GM21528 (cell line): ENCODE measurements around the gene SMOC2.
"Not testable (repeated sequence)": the region's sequence is repeated elsewhere in the genome, so short reads cannot be mapped to it uniquely, and the experiment has no call there.

Experiments used
- ATAC-seq: cut with Tn5 transposase; IDR thresholded peaks from one replicate; pipeline ENCODE4 v1.9.1; 2021; ENCODE audit warnings: mild to moderate bottlenecking, moderate library complexity; ENCODE audit not compliant: unreplicated experiment, low FRiP score

SMOC2 gene

DNA sequence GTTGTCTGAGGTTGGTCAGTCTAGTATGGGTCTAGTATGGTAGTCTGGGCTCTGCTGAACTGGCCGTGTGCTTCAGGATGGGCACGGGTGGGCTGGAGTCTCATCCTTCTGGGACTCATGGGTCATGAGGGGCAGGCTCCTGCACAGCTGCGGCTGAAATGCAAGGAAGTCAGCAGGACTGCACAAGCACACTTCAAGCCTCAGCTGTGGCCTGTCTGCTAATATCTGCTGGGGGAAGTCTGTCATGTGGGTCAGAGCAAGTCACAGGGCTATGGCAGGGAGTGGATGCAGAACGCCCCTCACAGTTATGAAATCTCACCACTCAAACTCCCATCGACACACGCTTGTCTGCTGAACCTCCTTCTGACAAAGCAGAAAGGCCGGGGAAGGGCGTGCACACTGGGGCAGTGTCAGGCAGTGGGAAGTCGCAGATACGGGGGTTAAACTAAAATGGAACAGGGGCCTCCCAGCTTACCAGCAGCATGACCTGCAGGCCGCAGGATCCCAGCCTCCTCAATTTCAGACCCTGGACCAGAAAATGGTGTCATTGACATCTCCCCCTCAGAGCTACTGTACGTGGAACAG, 229.5 kb downstream of the SMOC2 start:
- ATAC-seq = no peak

DNA sequence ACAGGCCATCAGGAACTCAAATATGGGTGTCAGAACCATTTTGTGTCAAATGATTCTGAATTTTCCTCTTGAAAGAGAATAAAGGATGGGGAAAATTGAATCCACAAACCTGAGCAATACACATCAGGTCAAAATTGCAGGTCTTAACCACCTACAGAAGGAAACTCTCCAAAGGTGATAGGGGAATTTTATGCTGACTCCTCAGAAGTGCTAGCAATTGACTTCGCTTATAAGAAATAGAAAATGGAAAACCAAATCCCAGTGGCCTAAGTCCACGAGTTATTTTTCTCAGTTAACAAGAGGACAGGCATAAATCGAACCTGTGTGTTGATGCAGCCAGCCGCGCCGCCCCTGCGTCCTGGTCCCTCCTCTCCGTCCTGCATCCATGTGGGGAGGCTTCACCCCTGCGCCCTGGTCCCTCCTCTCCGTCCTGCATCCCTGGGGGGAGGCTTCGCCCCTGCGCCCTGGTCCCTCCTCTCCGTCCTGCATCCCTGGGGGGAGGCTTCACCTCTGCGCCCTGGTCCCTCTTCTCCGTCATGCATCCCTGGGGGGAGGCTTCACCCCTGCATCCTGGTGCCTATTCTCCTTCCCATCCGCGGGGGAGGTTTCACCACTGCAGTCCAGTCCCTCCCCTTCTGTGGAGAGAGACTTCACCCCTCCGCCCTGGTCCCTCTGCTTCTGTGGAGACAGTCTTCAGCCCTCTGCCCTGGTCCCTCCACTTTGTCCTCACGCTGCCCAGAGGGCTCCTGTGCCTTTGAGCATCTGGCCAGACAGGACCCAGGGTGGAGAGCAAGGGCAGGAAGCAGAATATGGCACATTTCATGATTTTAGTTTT, 230.3 kb downstream of the SMOC2 start:
- ATAC-seq = no peak

- ATAC-seq = no peak
These were observed 231.0 kb downstream of the SMOC2 start for GRCh38 chr6:168671863-168672546.

GRCh38 chr6:168674595-168674994, 233.6 kb downstream of the SMOC2 start:
- no peak for ATAC-seq

- ATAC-seq = no peak
These were observed 234.4 kb downstream of the SMOC2 start for GRCh38 chr6:168675375-168675774.

DNA sequence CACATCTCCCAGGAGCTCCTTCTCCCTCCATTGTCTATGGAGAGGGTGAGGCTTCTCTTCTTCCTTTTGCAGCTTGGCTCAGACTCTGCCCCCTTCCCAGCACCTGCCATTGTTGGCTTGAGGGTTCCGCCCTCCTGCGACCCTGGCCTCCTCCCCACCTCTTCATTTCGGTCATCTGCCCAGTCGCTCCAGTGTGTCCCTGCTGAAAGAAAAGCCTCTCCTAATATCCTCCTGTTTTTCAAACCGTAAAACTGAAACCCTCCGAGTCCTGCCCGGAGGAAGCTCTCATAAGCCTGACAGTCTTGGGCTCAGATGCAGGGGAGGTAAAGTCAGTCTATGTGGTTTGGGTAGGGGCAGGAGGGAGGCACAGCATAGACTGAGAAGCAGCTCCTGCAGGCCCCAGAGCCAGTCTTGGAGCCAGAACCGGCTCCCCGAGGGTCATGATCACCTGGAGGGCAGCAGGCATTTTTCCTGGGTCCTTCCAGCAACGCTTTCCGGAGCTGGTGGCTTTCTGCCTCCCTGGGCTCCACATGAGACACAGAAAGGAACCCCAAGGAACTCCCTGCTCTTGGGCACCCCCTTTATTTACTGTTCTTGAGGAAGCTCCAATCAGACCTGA, 235.1 kb downstream of the SMOC2 start:
- no peak for ATAC-seq

DNA sequence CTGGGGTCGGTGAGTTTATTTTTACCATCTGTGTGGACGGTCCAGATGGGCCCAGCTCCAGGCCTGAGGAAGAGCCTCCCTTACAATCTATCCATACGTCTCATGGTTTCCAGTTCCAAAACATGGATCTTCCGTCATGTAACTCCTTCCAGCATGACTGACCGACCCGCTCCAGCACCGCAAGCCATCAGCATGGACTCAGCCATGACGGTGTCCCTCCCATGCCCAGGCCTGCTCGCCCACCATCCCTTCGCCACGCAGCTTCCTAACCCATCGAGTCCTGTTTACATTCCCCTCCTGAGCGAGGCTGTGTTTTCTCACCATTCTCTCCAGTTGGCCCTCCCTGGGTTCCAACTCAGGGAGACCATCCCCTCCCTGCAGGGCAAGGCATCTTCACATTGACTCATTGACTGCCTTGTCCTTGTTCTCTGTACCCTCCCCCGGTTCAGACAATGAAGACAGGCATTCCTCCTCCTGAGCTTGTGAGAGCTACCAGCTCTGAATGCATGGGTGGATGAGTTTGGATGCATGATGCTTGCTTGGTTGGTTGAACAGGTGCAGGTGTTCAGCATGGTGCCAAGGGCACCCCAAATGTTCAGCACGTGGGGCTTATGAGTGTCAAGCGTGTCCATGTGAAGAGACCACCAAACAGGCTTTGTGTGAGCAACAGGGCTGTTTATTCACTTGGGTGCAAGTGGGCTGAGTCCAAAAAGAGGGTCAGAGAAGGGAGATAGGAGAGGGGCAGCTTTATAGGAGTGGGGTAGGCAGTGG, 235.8 kb downstream of the SMOC2 start:
- no peak for ATAC-seq

GRCh38 chr6:168677323-168677781, 236.4 kb downstream of the SMOC2 start:
- not testable (repeated sequence) for ATAC-seq

GRCh38 chr6:168678077-168678476, 237.1 kb downstream of the SMOC2 start:
- no peak for ATAC-seq

DNA sequence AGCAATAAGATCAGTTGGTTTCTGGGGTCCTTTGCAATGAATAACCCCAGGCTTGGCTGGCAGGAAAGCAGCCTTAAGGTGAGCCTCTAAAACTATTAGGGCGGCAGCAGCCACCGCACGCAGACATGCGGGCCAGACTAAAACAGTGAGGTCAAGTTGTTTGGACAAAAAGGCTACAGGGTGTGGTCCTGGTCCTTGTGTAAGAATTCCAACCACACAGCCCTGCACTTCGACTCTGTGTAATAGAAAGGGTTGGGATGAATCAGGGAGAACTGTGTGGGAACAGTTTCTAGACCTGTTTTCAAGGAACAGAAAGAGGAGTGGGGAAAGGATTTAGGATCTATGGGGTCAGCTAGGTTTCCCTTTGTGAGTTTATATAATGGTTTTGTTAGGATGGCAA, 237.6 kb downstream of the SMOC2 start:
- ATAC-seq = no peak

DNA sequence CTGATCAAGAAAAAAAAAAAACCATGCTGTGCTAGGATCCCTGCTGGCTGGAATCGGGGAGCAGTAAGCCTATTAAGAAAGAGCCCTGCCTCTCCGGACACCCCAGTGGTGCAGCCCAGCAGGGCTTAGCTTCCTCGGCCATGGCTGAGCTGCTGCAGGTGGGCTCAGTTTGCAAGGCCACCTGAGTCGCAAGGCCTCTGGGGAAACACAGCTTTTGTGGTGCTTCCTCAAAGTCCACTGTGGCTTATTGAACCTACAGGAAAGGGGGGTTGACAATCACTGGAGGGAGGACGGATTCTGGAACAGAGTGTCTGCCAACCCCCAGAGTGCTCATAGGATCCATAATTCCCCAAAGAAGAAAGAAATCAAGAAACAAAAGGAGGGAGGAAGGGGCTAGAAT, 240.8 kb downstream of the SMOC2 start:
- ATAC-seq = no peak

GRCh38 chr6:168683621-168684020, 242.6 kb downstream of the SMOC2 start:
- ATAC-seq = no peak

DNA sequence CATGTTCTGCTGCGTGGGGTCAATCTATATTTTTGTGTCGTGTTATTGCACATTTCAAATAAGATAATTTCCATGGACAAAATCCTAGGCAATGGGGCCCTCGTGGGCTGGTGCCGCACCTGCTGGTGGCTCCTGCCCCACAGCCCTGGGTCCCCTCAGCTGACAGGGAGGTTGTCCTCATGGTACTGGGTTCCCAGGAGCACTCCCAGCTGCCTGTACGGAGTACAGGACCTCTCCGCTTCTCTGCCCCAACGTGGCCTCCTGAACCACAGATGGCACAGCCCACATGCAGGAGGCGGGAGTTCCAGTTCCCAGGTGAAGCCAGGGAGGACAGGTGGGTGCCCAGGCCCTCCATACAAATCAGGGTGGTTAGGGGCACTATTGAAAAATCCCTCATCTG, 243.5 kb downstream of the SMOC2 start:
- ATAC-seq = no peak

- ATAC-seq = no peak
These were observed 243.9 kb downstream of the SMOC2 start for GRCh38 chr6:168684906-168685305.

- ATAC-seq = no peak
These were observed 245.2 kb downstream of the SMOC2 start for GRCh38 chr6:168686029-168686738.

GRCh38 chr6:168686831-168687730, 246.1 kb downstream of the SMOC2 start:
- no peak for ATAC-seq

DNA sequence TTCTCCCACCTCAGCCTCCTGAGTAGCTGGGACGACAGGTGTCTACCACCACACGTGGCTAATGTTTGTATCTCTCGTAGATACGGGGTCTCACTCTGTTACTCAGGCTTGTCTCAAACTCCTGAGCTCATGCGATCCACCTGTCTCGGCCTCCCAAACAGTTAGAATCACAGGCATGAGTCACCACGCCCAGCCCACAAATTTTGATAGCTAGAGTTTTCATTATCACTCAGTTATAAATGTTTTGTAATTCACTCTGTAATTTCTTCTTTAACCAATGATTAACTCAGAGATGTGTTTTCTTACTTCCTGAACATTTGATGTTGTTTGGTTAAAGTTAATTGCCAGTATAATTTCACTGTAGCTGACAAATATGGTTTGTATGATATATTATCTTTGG, 249.3 kb downstream of the SMOC2 start:
- ATAC-seq = no peak

DNA sequence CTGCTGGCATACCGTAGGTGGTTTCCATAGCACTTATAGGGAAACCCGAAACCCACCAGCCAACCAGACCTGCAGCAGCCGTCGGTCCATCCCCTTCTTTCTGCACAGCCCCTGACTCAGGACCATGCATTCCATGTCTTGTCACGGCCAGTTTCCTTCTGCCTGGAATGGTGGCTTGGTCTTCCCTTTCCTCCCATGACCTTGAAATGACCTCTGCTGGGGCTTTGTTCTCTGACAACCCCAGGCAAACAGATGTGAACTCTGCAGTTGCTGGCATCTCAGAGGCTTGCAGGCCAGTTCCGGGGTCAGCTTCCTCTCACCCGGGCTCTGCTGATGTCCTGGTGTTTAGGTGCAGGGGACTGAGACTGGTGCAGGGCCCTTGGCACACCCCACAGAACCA, 250.8 kb downstream of the SMOC2 start:
- ATAC-seq = no peak
